Activated CD4-positive, alpha-beta T cell treated with anti-CD3 and anti-CD28 coated beads, Interleukin-2, Interleukin-4, amounts not matched to agents 100 ng/mL and 50 ng/mL, durations not matched to agents 16 hours and 8 hours (primary cell): Measurements from ENCODE around the gene NAALADL1.
"Not testable (repeated sequence)": the region's sequence is repeated elsewhere in the genome, so short reads cannot be mapped to it uniquely, and the experiment has no call there.

Experiments used
- DNase-seq: peaks from one replicate; pipeline ENCODE4 v3.0.0-alpha.2; 2020; ENCODE audit warnings: low spot score

NAALADL1 gene

DNA sequence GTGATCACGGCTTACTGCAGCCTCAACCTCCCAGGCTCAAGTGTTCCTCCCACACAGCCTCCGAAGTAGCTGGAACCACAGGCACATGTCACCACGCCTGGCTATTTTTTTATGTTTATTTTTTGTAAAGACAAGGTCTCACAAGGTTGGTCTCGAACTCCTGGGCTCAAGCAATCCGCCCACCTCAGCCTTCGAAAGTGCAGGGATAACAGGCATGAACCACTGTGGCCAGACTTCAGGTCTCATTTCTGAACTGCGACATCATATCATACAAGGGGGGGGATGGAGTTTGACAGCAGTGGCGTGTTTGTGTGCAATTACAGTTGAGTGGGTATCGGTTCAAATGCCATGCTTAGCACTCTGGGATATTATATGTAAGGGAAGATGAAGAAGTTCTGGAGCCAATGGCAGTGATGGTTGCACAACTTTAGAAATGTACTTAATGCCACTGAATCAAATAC lies 6.9 kb downstream of the NAALADL1 start:
- DNase-seq = no peak

DNA sequence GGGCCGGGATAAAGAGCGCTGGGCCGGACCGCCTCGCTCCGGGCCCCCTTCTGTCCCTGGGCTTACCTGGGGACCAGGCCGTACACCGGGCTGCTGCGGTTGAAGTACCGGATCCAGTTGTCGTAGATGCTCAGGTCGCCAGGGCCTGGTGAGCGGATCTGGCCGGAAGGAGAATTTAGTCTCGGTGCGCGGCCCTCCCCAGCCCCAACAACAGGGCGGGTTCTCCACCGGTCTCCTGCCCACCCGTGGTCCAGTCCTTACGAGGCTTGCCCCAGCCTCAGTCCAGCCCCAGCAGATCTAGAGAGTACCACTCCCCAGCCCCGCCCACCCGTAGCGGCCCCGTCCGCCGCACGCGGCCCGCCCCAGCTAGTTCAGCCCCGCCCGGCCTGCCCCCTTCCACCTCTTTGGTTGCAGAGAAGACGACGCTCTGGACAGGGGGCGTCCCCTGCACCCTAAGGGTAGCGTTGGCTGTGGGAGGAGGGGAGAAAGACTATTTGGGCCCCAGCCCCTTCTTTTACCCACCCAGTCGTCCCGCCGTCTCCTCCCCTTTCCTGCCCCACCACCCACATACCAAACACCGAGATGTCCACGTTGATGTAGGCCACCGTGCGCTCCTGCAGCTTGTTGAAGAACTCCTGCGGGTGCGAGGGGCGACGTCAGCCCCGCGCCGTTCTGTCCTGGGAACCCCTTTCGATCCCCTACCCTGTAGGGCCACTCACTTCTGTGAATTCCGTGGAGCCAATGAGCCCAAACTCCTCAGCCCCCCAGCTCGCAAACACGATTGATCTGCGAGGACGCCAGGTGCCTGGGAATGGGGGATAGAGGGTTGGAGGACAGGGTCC lies 10.6 kb downstream of the NAALADL1 start:
- no peak for DNase-seq

DNA sequence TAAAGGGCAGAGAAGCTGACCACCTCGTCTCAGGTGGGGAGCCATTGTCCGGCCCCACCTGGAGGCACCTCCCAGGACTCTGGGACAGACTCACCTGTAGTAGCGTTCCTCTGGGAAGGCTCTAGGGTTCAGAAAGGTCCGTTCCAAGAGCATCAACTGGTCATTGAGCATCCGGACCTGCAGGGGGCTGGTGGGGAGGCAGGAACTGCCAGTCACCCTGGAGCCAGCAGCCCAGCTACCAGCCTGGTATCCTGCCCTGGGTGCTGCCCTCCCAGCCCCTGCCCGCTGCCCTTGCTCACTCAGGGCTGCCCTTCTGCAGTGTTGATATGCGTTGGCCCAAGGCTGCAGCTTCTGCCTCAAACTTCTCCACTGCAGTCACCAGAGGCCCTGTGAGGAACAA lies 12.6 kb downstream of the NAALADL1 start:
- no peak for DNase-seq

DNA sequence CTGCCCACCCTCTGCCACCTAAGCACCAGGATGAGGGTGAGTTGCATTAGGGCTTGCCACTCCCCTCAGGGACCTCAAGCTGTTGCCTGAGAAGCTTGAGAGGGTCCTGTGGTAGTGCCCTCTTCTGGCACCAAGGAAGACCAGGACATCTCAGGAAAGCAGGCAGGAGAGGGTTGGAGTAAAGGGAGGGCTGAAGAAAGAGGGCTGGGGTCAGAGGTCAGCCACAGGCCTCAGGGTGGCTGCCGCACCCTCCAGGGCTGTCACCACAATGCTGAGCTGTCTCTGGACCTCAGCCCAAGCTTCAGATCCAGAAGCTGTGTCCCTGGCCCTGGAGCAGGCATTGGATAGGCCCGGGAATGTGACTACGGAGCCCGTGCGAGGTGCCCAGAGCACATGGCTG lies 13.3 kb downstream of the NAALADL1 start:
- no peak for DNase-seq

DNA sequence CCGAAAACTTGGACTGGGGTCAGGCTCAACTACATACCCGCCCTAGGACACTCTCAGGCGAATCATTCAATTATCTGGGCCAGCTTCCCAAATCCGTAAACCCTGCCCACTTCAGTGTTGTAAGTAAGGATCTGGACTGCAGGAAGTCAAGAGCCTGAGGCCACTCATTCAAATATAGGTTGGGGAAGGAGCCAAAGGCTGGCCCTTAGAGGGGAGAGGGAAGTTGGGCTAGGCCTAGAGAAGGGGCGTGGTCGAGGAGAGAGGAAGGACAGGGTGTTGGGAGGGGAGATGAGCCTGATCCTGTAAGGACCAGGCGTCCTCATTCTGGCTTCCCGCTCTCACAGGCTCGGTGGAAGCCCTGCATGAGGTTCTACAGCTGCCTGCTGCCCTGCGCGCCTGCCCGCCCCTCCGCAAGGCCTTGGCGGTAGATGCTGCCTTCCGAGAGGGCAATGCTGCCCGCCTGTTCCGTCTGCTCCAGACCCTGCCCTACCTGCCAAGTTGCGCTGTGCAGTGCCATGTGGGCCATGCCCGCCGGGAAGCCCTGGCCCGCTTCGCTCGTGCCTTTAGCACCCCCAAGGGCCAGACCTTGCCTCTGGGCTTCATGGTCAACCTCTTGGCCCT lies 14.4 kb downstream of the NAALADL1 start:
- no peak for DNase-seq

DNA sequence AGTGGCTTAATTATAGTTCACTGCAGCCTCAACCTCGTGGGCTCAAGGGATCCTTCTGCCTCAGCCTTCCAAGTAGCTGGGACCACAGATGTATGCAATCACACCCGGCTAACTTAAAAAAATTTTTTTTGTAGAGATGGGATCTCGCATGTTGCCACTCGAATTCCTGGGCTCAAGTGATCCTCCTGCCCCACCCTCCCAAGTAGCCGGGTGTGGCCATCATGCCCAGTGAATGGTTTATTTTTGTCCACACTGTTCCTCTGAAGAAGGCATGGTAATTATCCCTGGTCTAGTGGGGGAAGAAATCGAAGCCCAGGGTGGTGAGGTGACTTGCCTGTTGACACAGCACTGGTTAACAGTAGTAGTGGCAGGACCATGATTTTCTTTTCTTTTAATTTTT lies 15.5 kb downstream of the NAALADL1 start:
- DNase-seq = no peak

DNA sequence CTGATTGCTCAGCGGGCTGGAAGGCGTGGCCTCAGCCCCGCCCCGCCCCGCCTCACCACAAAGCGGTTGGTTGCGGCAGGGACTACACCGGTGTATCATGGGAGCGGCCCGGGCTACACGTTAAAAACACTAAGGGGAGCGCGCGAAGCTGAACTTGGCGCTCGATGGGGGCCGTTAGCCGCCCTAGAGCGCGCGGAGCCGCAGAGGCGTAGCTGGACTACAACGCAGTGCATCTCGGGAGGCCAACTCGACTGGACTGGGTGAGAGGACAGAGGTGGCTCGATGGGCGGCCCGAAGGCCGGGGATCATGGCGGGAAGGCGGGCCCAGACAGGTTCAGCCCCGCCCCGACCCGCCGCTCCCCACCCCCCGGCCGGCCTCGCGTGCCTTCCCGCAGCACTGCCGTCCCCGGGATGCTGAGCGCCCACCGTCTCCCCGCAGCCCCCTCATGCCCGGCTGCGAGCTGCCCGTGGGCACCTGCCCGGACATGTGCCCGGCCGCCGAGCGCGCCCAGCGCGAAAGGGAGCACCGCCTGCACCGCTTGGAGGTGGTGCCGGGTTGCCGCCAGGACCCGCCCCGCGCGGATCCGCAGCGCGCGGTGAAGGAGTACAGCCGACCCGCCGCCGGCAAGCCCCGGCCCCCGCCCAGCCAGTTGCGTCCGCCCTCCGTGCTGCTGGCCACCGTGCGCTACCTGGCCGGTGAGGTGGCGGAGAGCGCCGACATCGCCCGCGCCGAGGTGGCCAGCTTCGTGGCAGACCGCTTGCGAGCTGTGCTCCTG lies 17.3 kb downstream of the NAALADL1 start, which contains the start of gene SAC3D1:
TSS of gene SAC3D1 (plus strand) at position 364 of the 776 bp plus-strand sequence. CDS start at position 447, 83 bp downstream.
- DNase-seq = peak; percentile 95

DNA sequence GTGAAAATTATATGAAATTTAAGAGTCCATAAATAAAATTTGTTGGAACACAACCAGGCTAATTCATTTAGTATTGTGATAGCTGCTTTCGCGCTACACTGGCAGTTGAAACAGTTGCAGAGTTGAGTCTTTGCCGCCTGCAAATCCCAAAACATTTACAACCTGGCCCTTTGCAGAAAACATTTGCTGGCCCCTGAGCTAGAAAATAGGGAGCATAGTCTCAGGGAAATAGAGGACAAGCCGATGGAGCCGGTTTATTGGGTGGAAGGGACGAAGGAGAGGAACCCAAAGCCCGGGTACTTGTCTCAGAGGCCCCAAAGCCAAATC lies 17.9 kb downstream of the NAALADL1 start:
- no peak for DNase-seq

DNA sequence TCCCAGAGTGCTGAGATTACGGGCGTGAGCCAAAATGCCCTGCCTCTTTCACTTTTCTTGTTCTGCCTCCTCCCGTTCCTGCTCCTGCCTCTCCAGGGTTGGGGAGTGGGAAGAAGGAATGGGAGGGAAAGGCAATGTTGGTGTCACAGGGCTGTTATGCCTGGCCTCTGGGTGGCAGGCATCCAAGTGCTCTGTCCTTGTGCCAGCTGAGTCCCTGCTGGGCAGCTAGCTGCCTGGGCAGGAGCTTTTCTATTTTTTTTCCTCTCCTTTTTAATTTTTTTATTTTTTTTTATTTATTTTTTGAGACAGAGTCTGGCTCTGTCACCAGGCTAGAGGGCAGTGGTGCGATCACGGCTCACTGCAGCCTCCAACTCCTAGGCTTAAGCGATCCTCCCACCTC lies 21.4 kb downstream of the NAALADL1 start:
- no peak for DNase-seq

DNA sequence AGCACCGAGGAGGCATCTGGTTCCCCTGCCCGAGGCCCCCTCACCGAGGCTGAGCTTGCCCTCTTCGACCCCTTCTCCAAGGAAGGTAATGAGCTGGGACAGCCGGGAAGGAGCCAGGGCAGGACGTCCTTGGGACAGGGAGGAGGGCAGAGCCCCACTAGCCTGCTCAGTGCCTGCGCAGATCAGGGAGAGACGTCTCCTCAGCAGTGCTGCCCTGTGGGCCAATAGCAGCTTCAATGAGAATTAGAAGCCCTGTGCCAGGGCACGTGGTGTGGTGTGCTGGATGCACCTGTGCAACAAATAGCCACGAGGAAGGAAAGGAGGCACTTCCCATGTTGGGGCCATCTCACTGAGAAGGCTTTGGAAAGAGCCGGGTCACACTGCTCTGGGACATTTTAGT lies 22.8 kb downstream of the NAALADL1 start:
- no peak for DNase-seq

DNA sequence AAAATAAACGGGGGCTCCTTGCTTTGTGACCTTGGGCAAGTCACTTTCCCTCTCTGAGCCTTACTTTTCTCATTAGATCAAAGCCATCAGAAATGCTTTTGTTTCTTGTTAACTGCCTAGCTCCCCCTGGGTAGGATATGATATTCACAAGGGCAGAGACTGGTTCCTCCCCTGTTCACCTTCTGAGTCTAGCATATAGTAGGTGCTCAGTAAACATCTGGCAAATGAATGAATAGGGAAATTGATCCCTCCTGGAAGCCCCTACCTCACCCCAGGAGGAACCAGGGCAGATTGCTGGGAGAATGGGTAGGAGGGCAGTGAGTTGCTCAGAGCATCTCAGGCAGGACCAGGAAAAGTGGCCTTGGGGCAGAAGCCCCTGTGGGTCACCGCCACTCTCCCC lies 23.9 kb downstream of the NAALADL1 start:
- no peak for DNase-seq

DNA sequence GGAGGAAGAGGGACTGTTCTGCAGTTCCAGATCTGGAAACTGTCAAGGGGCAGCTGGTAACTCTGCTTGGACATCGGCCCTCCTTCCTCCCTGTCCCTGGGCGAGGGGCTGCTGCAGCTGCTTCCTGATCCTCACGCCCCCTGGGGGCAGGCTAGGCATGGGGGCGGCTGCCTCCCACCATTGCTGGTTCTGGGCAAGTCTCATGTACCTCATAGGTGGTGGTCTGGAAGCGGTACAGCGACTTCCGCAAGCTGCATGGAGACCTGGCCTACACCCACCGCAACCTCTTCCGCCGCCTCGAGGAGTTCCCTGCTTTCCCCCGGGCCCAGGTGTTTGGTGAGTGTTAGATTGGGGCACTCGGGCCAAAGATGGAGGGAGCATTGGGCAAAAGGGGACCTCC lies 26.1 kb downstream of the NAALADL1 start:
- no peak for DNase-seq

DNA sequence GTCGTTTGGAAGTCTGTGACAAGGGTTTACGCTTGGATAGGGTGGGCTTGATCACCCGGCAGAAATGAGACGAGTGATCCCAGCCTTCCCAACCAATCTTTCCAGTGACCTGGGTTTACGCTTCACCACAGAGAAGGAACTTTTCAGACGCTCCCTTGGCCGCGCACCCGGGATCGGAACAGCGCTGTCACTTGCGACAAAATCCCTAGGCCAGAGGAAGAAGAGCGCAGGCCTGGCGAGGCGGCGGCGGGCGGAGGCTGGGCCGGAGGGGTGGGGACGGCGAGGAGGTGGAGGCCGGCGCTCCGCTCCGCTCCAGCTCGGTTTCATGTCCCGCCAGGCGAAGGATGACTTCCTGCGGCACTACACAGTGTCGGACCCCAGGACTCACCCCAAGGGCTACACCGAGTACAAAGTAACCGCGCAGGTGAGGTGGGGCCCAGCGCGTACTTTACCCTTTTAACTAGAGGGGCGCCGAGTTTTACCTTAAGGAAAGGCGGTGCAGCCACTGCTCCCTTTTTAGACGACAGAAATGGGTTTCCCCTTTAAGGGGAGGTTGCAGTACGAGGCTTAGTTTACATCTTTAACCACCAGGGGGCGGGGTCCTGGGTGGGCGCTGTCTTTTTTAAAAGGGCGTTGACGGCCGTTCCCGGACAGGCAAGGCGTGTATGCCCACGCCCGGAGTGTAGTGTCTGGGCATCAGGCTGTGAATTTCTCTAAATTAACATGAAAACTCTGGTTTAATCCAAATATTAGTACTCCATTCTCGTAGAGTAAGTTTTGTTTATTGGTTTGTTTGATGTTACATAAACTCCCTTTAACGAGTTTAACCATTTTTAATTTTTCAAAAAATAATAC lies 30.9 kb downstream of the NAALADL1 start, which contains the start of gene SNX15:
TSS of gene SNX15 (plus strand) at position 227 of the 855 bp plus-strand sequence. CDS start at position 326, 99 bp downstream.
- peak; percentile 97 for DNase-seq

DNA sequence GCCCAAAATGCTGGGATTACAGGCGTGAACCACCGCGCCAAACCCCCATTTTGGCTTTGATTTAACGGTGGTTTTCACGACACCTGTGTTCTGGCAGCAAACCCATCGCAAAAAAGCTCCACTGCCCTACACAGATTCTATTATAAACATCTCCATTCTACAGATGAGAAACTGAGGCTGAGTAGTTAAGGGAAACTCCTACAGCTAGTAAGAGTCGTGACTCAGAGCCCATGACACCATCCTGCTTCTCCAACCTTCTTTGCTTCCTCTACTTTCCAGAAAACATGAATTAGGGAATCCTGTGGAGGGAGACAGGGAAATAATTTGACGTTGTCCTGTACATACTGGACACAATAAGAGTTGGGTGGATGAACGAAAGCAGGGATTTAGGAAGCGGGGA lies 31.5 kb downstream of the NAALADL1 start:
- no peak for DNase-seq

DNA sequence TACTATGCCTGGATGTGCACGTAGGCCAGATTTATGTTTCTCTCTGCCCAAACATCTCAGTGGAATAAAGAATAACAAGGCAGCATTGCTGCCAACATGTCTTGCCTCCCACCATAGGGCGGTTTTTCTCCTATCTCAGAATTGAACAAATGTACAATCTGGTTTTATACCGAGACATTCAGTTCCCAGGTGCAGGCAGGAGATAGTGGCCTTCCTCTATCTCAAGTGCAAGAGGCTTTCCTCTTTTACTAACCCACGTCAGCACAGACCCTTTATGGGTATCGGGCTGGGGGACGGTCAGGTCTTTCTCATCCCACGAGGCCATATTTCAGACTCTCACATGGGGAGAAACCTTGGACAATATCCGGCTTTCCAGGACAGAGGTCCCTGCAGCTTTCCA lies 34.9 kb downstream of the NAALADL1 start:
- not testable (repeated sequence) for DNase-seq

DNA sequence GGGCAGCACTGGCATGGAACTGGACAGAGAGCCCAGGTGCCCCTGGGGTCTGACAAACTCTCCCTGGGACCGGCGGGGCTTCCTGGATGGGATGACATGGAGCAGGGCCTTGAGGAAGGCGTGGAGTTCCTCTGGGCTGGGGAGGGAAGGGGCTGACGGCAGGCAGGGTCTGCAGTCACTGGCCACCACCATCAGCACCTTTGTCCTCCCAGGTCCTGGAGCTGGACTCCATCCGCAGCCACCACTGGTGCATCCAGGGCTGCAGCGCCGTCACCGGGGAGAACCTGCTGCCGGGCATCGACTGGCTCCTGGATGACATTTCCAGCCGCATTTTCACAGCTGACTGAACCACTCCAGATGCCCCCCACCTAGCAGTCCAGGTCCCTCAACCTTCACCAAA lies 36.8 kb downstream of the NAALADL1 start:
- no peak for DNase-seq

DNA sequence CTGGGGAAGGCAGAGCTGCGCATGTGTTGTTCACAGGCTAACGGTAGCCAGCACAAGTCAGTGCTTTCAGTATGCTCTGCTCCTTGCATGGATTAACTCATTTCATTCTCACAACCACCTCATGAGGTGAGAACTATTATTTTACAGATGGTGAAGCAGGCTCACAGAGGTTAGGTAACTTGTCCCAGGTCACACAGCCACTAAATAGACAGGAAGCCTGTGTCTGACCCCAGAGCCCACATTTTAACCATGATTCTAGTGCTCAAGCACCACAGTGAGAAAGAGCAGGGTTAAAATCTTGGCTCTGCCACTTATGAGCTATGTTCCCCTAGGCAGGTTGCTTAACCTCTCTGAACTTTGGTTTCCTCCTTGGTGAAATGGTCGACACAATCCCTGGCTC lies 37.4 kb downstream of the NAALADL1 start:
- no peak for DNase-seq

DNA sequence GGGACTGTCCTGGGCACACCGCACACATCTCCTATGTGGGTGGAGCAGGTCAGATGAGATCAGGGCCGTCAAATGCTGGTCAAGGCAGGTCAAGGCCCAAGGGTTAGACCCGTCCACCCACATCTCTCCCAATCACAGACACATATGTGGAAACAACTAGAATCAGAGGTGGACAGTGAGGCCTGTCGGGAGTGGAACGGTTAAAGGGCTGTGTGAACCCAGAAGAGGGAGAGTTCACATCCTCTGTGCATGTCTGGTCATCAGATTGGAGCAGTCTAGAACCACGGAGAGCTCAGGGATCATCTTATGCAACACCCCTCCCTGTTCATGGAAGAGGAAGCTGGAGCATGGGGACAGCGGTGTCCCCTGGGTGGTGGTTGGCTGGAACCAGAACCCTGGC lies 38.5 kb downstream of the NAALADL1 start:
- DNase-seq = no peak

DNA sequence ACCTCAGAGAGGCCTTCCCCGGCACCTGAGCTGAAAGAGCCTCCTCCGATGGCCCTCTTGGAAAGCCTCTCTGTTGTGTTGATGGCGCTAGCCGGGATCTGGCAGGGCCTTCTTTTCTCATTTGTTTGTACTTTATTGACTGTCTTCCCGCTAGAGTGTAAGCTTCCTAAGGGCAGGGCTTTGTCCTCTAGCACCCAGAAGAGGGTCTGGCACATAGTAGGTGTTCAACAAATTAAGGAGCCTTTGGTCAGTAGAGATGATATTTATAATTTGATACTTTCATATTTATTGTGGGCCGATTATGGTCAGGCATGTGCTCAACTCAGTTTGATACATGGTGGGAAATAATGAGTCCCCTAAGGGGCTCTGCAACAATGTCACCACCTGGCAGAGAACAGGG lies 40.4 kb downstream of the NAALADL1 start:
- no peak for DNase-seq

DNA sequence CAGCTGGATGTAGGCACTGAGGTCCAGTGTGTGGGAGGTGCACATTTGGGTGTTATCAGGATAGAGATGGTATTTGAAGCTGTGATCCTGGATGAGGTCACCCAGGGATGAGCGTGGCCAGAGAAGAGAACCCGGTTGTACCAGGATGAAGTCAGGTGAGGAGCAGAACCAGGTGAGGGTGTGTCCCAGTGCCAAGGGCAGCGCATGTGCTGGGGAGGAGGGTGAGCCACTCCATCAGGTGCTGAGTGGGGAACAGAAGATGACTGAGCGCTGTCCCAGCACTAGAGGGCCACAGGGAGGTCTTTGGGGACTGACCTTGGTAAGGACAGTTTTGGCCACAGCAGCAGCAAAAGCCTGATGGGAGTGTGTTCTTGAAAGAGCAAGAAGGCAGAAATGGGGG lies 41.6 kb downstream of the NAALADL1 start:
- DNase-seq = no peak

DNA sequence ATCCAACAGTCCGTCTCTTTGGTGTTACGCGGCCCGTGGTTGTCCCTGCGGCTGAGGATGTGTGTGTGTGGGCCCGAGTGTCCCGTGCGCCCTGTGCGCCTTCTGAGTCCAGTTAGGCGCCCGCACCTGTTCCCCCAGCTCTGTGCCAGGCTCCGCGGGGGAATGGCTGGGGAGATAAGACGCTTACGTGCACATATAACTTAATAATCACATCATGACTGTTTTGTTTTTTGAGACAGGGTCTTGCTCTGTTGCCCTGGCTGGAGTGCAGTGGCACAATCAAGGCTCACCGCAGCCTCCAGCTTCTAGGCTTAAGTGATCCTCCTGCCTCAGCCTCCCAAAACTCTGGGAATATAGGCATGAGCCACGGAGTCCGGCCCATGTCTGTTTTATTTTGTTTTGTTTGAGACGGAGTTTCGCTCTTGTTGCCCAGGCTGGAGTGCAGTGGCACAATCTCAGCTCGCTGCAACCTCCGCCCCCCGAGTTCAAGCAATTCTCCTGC lies 43.6 kb downstream of the NAALADL1 start:
- no peak for DNase-seq
